ENCODE data around the gene PTPRG.

DNA sequence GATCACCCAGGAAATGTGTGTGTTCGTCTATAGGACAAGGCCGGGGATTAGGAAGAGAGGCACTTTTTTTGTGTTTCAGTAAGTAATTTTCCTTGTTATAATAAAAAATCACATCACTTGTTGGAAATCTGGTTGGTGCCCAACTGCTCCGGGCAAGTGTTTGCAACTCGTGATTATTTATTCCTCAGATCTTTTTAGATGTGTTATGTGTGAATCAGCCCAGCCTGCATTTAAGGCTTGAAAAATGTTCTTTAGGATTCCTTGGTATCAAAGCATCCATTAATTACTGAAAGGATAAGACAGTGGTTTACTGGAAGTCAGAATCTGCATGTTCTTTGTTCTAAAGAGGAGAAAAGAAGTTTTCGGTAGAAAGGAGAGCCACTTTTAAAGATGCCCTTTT lies 466.4 kb downstream of the PTPRG start:
- TF ChIP-seq CTCF (IDR thresholded peaks at IDR 0.05; ENCODE audit: insufficient read depth, low read depth, low read length) (no peak), EZH2 (IDR thresholded peaks at IDR 0.05; ENCODE audit: insufficient read depth, low read length) (no peak)
